IPS DF 4.7 (cell line): ENCODE data around the gene NPRL2.

Experiments used
- DNase-seq: peaks from one replicate; pipeline ENCODE4 v3.0.0-alpha.2; 2013; ENCODE audit warnings: low spot score; ENCODE audit errors: extremely low read depth

Gene NPRL2

DNA sequence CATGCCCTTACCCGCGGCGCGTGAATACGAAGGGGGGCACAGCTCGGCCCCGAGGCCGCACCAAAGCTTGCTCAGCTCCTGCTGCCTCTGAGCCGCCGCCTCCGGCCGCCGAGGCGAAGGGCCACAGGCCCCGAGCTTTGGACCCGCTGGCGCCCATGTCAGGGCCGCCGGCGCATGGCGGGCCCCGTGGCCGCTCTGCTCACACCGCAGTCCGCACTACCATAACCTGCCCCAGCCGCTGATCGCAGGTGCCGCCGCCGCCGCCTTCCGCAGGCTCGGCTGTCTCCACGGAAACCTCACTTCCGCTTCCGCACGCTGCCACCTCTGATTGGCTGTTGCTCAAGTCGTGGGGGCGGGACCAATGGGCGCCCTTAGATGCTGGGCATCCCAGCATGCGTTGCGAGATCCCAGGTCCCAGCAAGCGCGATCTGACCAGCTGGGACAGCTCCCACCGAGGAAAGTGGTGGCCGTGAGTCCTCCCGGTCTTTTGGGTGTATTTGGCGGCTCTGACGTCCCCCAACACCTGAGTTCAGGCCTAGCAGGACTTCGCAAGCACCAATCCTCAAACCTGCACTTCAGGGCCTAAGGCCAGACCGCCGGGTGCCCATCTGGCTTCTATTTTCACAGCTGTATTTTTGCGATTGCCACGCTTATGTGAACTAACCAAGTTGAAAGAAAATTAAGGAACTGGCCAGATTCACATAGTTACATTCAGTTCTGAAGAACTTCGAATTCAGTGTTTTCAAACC, 22.5 kb downstream of the NPRL2 start, which contains the start of gene TUSC2:
TSS of gene TUSC2 (minus strand) at position 281 of the 749 bp plus-strand sequence. CDS start at position 157, 124 bp downstream.
- DNase-seq = no peak

GRCh38 chr3:50327129-50327528, 23.4 kb downstream of the NPRL2 start:
- DNase-seq = no peak

GRCh38 chr3:50326182-50326541, 24.4 kb downstream of the NPRL2 start:
- DNase-seq = no peak

DNA sequence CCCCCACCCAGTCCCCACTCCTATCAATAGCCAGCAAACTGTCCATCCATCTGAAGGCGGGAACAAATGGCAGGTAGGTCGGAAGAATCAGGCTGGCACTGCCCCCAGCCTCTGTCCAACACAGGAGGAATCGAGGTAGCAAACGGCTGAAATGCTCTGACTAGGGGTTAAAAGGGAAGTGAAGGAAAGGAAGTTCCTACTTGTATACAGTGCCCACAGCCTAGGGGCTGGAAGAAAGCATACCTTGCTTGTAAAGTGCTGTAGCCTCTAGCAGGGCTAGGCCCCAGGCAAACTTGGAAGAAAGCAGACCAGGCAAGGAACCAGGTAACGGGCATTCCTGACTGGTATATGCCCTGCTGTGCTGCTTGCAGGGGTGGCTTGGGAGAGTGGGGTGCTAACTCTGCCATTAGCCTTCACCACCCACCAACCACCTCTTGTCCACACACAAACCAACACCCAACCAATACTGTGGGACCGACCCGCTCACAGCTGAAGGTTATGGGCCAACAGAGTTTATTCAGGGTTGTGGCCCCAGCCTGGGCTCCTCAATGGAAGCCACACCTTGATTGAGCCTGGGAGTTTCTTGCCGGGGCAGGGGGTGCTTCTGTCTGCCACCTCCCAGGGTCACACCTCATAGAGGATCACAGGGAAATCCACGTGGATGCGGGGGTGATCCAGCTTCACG, 24.9 kb downstream of the NPRL2 start:
- DNase-seq = no peak

GRCh38 chr3:50325113-50325480, 25.5 kb downstream of the NPRL2 start:
- DNase-seq = no peak

DNA sequence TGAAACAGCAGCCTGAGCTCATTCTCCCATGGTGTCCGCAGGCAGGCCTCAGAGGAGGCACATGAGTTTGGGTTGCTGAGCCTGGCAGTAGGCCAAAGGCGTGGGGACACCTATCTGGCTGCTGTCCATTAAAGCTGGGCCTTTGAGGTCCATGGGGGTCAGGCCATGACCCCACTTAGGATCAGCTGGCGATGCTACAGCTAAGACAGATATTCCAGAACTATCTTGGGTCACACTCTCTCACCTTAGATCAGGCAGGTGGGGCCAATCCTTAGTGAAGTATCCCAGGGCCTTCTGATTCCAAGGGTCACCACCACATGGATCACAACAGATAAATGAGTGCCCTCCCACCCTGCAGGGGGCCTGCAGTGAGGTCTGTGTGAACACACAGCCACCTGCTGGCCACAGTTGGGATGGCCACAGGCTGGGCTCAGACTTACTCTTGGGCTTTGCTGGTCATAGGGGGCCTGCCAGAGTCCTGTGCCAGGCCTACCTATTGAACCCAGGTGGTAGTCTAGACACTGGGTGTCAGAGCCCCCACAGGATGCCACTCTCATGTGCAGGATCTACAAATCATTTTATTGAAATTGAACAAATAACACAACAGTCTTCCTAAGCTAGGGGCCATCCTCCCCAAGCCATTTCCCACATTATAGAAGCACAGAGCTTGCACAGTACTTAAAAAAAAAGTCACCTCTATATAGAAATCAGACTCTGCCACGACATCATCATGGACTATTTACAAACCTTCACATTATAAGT, 26.0 kb downstream of the NPRL2 start:
- DNase-seq = no peak

GRCh38 chr3:50323614-50324199, 26.9 kb downstream of the NPRL2 start:
- DNase-seq = no peak

DNA sequence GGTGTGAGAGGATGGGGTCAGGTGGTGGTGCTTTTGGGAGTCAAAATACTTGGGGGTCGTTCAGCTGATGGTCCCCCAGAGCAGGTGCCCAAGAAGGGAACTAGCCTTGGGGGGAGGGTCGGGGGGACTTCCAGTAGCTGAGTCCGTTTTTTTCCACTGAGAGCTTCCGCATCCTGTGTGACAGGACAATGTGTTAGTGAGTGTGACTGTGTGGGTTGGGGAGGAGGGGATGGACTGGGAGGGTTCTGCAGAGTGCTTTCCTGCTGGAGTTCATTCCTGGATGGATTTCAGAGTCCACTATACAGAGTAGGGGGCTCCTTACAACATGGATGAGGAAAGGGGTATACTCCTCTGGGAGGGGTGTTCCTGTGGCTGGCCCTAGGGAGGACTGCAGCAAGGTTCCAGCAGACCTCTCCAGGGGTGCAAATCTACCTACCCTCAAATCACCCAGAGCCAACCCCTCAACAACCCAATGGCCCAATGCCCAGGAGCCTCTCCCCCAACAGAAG, 27.4 kb downstream of the NPRL2 start:
- DNase-seq = no peak

- DNase-seq = no peak
These were observed 28.0 kb downstream of the NPRL2 start, which contains the start of gene HYAL2 for GRCh38 chr3:50322386-50323091. HYAL2 (minus strand) TSS chr3:50322745; CDS start chr3:50320489, 2,256 bp downstream.

GRCh38 chr3:50322115-50322385, 28.5 kb downstream of the NPRL2 start:
- DNase-seq = no peak

GRCh38 chr3:50321336-50322114, 29.1 kb downstream of the NPRL2 start:
- no peak for DNase-seq

- DNase-seq = no peak
These were observed 29.7 kb downstream of the NPRL2 start for GRCh38 chr3:50320853-50321335.

DNA sequence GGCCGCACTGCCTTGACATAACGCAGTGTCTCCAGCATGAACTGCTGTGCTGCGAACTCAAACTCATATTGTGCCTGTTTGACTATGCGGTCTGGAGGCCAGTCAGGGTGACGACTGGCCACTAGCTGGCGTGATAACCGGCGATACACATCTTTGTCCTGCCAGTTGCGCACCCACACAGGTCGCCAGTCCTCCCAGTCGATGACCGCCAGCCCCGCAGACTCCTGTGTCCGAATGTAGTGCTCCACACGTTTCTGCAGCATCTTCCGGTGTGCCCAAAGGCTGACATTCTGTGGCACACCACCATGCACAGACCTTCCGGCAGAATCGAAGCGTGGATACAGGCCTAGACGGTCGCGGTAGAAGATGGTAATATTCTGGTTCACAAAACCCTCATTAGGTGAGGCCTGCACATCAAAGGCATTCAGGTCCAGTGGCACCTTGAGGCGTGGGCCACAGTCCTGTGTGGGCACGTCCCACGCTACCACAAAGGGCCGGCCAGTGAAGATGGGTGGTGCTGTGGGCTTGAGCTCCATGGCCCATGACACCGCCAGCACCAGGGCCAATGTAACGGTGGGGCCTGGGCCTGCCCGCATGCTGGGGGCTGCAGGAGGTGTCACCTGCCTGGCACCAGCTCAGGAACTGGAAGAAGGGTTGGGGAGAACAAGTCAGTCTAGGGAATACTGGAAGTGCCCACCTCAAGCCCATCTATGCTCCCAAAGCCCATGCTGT, 30.5 kb downstream of the NPRL2 start:
- no peak for DNase-seq

DNA sequence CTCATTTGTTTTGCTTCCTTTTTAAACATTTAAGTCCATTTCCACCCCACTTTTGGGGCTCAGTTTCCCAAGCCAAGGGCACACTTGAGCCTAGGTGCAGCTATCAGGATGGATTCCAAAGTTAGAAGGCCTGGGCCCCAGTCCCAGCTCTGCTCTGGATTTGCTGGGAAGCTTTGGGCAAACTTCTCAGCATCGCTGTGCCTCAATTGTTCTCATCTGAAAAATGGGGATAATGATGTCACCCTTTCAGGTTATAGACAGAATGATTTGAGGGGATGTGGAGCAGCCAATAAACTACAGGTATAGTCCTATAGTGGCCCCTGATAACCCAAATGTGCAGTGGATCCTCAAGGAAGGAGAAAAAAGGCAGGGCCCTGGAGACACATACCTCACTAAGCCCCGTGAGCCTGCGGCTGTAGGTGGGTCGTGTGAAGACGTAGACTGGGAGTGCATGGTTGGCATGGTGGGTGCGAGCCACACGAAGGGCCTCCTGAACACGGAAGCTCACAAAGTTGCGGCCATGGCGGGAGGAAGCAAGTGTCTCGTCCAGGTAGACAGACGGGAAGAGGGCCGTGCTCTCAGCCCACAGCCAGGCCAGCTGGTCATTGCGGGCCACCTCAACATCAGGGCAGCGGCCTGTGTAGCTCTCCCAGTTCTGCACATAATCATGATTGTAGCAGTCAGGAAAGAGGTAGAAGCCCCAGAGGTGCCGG, 31.2 kb downstream of the NPRL2 start:
- DNase-seq = no peak

- no peak for DNase-seq
These were observed 32.0 kb downstream of the NPRL2 start for GRCh38 chr3:50318615-50319014.

GRCh38 chr3:50318163-50318562, 32.4 kb downstream of the NPRL2 start:
- DNase-seq = no peak

DNA sequence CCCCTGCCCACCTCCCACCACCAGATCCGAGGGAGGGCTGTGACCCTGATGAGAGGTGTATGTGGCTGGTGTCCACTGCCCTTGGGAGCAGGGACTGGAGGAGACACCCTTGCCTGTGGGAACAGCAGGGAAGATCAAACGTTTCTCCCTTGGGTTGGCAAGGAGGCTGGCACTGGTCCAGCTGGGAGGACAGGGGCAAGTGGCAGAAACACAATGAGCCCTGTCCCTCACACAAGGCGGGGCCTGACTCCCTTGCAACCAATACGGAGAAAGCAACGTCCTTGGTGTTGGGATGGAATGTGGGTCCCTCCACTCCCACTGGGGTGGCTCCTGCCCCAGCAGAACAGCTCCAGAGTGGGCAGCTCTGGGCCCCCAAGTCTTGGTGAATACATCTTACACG, 33.3 kb downstream of the NPRL2 start:
- no peak for DNase-seq

DNA sequence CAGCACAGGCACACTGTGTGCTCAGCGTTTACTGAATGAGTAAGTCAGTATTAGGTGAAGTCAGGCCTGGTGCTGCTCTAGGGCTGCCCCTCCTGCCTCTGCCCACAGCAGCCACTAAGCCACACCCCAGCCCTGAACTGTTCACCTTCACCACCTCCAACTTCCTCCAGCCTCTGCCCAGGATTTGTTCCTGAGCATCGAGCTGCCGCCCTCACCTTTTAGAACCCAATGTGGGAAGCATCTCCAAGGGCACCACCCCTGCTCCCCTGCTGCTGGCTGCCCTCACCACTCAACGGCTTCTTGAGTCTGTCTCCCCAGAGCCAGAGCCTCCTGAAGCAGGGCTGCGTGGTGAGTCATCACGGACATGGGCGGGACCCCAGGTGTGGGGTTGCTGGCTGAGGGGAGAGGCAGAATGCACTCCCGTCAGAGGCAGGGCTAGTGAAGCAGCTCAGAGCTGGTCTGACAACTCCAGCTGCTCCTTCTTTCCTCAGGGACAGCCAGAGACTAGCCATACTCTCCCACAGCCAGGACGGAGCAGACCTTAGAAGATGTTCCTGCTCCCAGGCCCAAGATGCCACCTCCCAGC, 33.8 kb downstream of the NPRL2 start:
- no peak for DNase-seq

- no peak for DNase-seq
These were observed 35.8 kb downstream of the NPRL2 start for GRCh38 chr3:50314816-50315215.
